ENCODE results near the gene COL6A1. TPM values are rescaled to one million over a fixed set of nuclear protein-coding genes. Genes with fewer than 3 reads are reported as not detected.

The COL6A1 gene
- total RNA-seq (2014; rRNA removed; shearing (Covaris generic)): 1.1 and 4.4 TPM in 2 replicates

- peak; percentile 41 for DNase-seq (ENCODE audit: low spot score)
Measured at GRCh38 chr21:45981151-45982091, at the start of gene COL6A1. Gene COL6A1, plus strand, starts transcription at chr21:45981770. Its CDS starts 81 bp downstream, at chr21:45981851.

- DNase-seq (ENCODE audit: low spot score): no peak
Measured at GRCh38 chr21:45932922-45933502, 48.6 kb upstream of the COL6A1 start.

- no peak for DNase-seq (ENCODE audit: low spot score)
Measured at GRCh38 chr21:45934085-45934484, 47.5 kb upstream of the COL6A1 start.

GRCh38 chr21:45934554-45934953, 47.0 kb upstream of the COL6A1 start:
- no peak for DNase-seq (ENCODE audit: low spot score)

GRCh38 chr21:45935628-45936027, 45.9 kb upstream of the COL6A1 start:
- DNase-seq (ENCODE audit: low spot score): no peak

GRCh38 chr21:45937721-45938452, 43.7 kb upstream of the COL6A1 start:
- no peak for DNase-seq (ENCODE audit: low spot score)

- DNase-seq (ENCODE audit: low spot score): no peak
Measured at GRCh38 chr21:45938453-45938755, 43.2 kb upstream of the COL6A1 start.

- no peak for DNase-seq (ENCODE audit: low spot score)
Measured at GRCh38 chr21:45938811-45939520, 42.6 kb upstream of the COL6A1 start.

- DNase-seq (ENCODE audit: low spot score): no peak
Measured at GRCh38 chr21:45939521-45940045, 42.0 kb upstream of the COL6A1 start.

- DNase-seq (ENCODE audit: low spot score): no peak
Measured at GRCh38 chr21:45940091-45940490, 41.5 kb upstream of the COL6A1 start.

GRCh38 chr21:45940621-45941337, 40.8 kb upstream of the COL6A1 start:
- no peak for DNase-seq (ENCODE audit: low spot score)

GRCh38 chr21:45941338-45941710, 40.2 kb upstream of the COL6A1 start:
- no peak for DNase-seq (ENCODE audit: low spot score)

- no peak for DNase-seq (ENCODE audit: low spot score)
Measured at GRCh38 chr21:45941717-45942546, 39.6 kb upstream of the COL6A1 start.

GRCh38 chr21:45942755-45943629, 38.6 kb upstream of the COL6A1 start:
- DNase-seq (ENCODE audit: low spot score): no peak

GRCh38 chr21:45943630-45944540, 37.7 kb upstream of the COL6A1 start:
- DNase-seq (ENCODE audit: low spot score): no peak

GRCh38 chr21:45944601-45945000, 37.0 kb upstream of the COL6A1 start:
- DNase-seq (ENCODE audit: low spot score): no peak

- DNase-seq (ENCODE audit: low spot score): no peak
Measured at GRCh38 chr21:45945066-45945867, 36.3 kb upstream of the COL6A1 start.
